GM10248 (cell line): ENCODE measurements around the gene RBBP5.

Experiments used
- CTCF ChIA-PET: fragments of 300-600 bp; sonication (Branson Sonifier 250); formaldehyde crosslinking; extraction: SDS; loops from one replicate; lab custom pipeline; 2021; ENCODE audit warnings: antibody characterized with exemption; lab: Yijun Ruan, JAX
- POLR2A ChIA-PET: fragments of 350-650 bp; sonication (Branson Sonifier 250); formaldehyde crosslinking; extraction: SDS; loops from one replicate; lab custom pipeline; 2020; ENCODE audit warnings: antibody characterized with exemption; lab: Yijun Ruan, JAX
- DNase-seq: peaks from one replicate; pipeline ENCODE4 v3.0.0; 2012; ENCODE audit errors: extremely low spot score
- CTCF ChIP-seq: IDR thresholded peaks from 2 replicates; pipeline ENCODE4 v1.5.1; 2012; ENCODE audit warnings: mild to moderate bottlenecking, low read depth; ENCODE audit errors: extremely low read depth, missing control alignments, control extremely low read depth

RBBP5 gene

GRCh38 chr1:205133287-205133686 is 11.5 kb upstream of the RBBP5 start:
- DNase-seq, result no peak
- ChIA-PET CTCF (interaction anchor here (2.9 kb wide), 1 partner anchor 11 kb away, joined by 14 read pairs; the partner anchor contains the start of gene RBBP5), POLR2A (no interaction called here)
- TF ChIP-seq CTCF, result no peak

GRCh38 chr1:205129447-205130029 is 7.8 kb upstream of the RBBP5 start:
- POLR2A ChIA-PET, result interaction anchor here (1.5 kb wide), 1 partner anchor 8 kb away, joined by 4 read pairs; the partner anchor contains the start of gene RBBP5

GRCh38 chr1:205128050-205128449 is 6.3 kb upstream of the RBBP5 start:
- TF ChIP-seq CTCF, result no peak
- ChIA-PET POLR2A (no interaction called here), CTCF (interaction anchor here (1.0 to 4.9 kb wide), 3 partner anchors 13 to 145 kb away, joined by 3 to 33 read pairs (median 7); no protein-coding TSS in a partner anchor)
- no peak for DNase-seq

More at GRCh38 chr1:205129447-205130029, 7.8 kb upstream of the RBBP5 start:
- CTCF ChIA-PET, result interaction anchor here (0.9 to 4.9 kb wide), 4 partner anchors 12 to 126 kb away, joined by 3 to 33 read pairs (median 5); no protein-coding TSS in a partner anchor
- DNase-seq, result no peak
- no peak for TF ChIP-seq CTCF

- DNase-seq, result no peak
- POLR2A ChIA-PET, result no interaction called here
- CTCF ChIA-PET, result interaction anchor here (2.0 to 4.9 kb wide), 2 partner anchors 14 to 128 kb away, joined by 7 to 33 read pairs; no protein-coding TSS in a partner anchor
- TF ChIP-seq CTCF, result no peak
Observed at GRCh38 chr1:205127646-205128045, 5.9 kb upstream of the RBBP5 start.

- ChIA-PET CTCF (interaction anchor here (1.4 to 4.5 kb wide), 5 partner anchors 11 to 149 kb away, joined by 3 to 31 read pairs (median 4); no protein-coding TSS in a partner anchor), POLR2A (no interaction called here)
- TF ChIP-seq CTCF, result no peak
- peak; percentile 33 for DNase-seq
Observed at GRCh38 chr1:205124726-205125125, 2.9 kb upstream of the RBBP5 start.

- CTCF ChIA-PET, result interaction anchor here (1.1 to 4.5 kb wide), 10 partner anchors 9 to 232 kb away, joined by 3 to 31 read pairs (median 4); no protein-coding TSS in a partner anchor
- POLR2A ChIA-PET, result no interaction called here
- DNase-seq, result no peak
- TF ChIP-seq CTCF, result no peak
Observed at GRCh38 chr1:205122489-205122882, 708 bp upstream of the RBBP5 start.
